Panc1 (cell line): ENCODE measurements around the gene SYAP1. TPM values are rescaled to one million over a fixed set of nuclear protein-coding genes. Genes with fewer than 3 reads are reported as not detected.

Source experiments
- ATAC-seq: fragments of 200-7000 bp; cut with Tn5 transposase; 2 replicates; pipeline ENCODE4 v1.9.1; 2020; ENCODE audit warnings: mild to moderate bottlenecking, moderate library complexity
- Bru-seq: library from RNA; stranded (reverse); fragments of 400-500 nt; gene quantifications from one replicate; lab custom pipeline; 2021; lab: Mats Ljungman, UMichigan
- BruChase-seq, 2 experiments: library from RNA; stranded (reverse); fragments of 400-500 nt; gene quantifications; one replicate each; lab custom pipeline; 2021; lab: Mats Ljungman, UMichigan
- BruUV-seq: library from RNA; stranded (reverse); fragments of 400-500 nt; replicated peaks from 2 replicates; lab custom pipeline; 2021; lab: Mats Ljungman, UMichigan
- CTCF ChIA-PET: fragments of 300-600 bp; sonication (Branson Sonifier 250); formaldehyde crosslinking; loops from one replicate; lab custom pipeline; 2022; ENCODE audit warnings: antibody characterized with exemption; lab: Charles Lee
- POLR2A ChIA-PET: fragments of 300-600 bp; sonication (Branson Sonifier 250); formaldehyde crosslinking; loops from one replicate; lab custom pipeline; 2022; ENCODE audit warnings: antibody characterized with exemption; lab: Charles Lee
- DNase-seq: peaks from one replicate; pipeline ENCODE4 v3.0.0-alpha.2; 2010; ENCODE audit warnings: low read depth, low spot score
- H3K27ac ChIP-seq: 2 replicates; pipeline ENCODE4 v1.5.1; 2011; ENCODE audit warnings: mild to moderate bottlenecking, low read length, inconsistent platforms
- H3K27me3 ChIP-seq: fragments of 200-500 bp; sonication (Bioruptor generic); 2 replicates; pipeline ENCODE4 v1.6.0; 2014; ENCODE audit warnings: low read length, inconsistent platforms; ENCODE audit not compliant: control insufficient read depth, insufficient read depth
- H3K36me3 ChIP-seq: fragments of 200-500 bp; sonication (Bioruptor generic); 2 replicates; pipeline ENCODE4 v1.5.1; 2014; ENCODE audit warnings: inconsistent platforms, mild to moderate bottlenecking, low read length, moderate library complexity; ENCODE audit not compliant: control insufficient read depth, insufficient read depth
- H3K4me1 ChIP-seq: 2 replicates; pipeline ENCODE4 v1.5.1; 2011; ENCODE audit warnings: inconsistent platforms, mild to moderate bottlenecking, low read length, moderate library complexity; ENCODE audit not compliant: control insufficient read depth, insufficient read depth
- H3K4me3 ChIP-seq, 2 experiments: 2 replicates each; pipeline ENCODE4 v1.5.1; 2011 to 2012; ENCODE audit warnings: low read depth in 2 of 2, low read length in 2 of 2, mild to moderate bottlenecking in 2 of 2, inconsistent platforms in 1 of 2, moderate library complexity in 1 of 2
- H3K9me3 ChIP-seq: fragments of 200-500 bp; sonication (Bioruptor generic); 2 replicates; pipeline ENCODE4 v1.5.1; 2014; ENCODE audit warnings: low read depth, mild to moderate bottlenecking, inconsistent platforms, low read length, moderate library complexity; ENCODE audit not compliant: control insufficient read depth, insufficient read depth
- POLR2AphosphoS5 ChIP-seq: IDR thresholded peaks from 2 replicates; pipeline ENCODE4 v1.6.1; 2012; ENCODE audit warnings: mild to moderate bottlenecking, low read depth, low read length, moderate library complexity
- REST ChIP-seq, 2 experiments: IDR thresholded peaks; 2 replicates each; pipeline ENCODE4 v1.6.1; 2011 to 2012; ENCODE audit warnings: low read depth in 2 of 2, control low read depth in 1 of 2, low read length in 1 of 2, mild to moderate bottlenecking in 1 of 2, moderate library complexity in 1 of 2; ENCODE audit not compliant: insufficient read depth in 1 of 2
- SIN3A ChIP-seq: IDR thresholded peaks from 2 replicates; pipeline ENCODE4 v1.6.1; 2012; ENCODE audit warnings: low read depth, mild to moderate bottlenecking, low read length, moderate library complexity, borderline replicate concordance; ENCODE audit not compliant: insufficient read depth
- TCF7L2 ChIP-seq: IDR thresholded peaks from 2 replicates; pipeline ENCODE4 v1.6.1; 2011; ENCODE audit warnings: mild to moderate bottlenecking, low read depth, low read length, inconsistent platforms
- in situ Hi-C: cut with HindIII; loops from 2 replicates; pipeline ENCODE4 v1.10.0; 2016; ENCODE audit warnings: low sequenced_read_pairs, low pct_unique_long_range_greater_than_20kb
- intact Hi-C: fragments of 100-400 bp; cut with micrococcal nuclease; formaldehyde crosslinking; loops from one replicate; pipeline ENCODE4 v1.10.0; 2022; ENCODE audit not compliant: unreplicated experiment
- long read RNA-seq: library from polyadenylated mRNA; unstranded; transcript quantifications from one replicate; pipeline ENCODE4 v2.0.0, GENCODE V29; 2021; ENCODE audit not compliant: unreplicated experiment
- polyA plus RNA-seq: library from polyadenylated mRNA; unstranded; fragments of >200 nt; gene quantifications from one replicate; pipeline ENCODE4 v1.2.1, GENCODE V29; 2012; ENCODE audit warnings: missing spikeins; ENCODE audit not compliant: insufficient read length
- total RNA-seq: library from RNA; stranded (reverse); gene quantifications from one replicate; pipeline ENCODE4 v1.2.1, GENCODE V29; 2021; ENCODE audit not compliant: unreplicated experiment
- TF ChIP-seq, protein P1 (sequence below): fragments of 450-650 bp; IDR thresholded peaks from 2 replicates; pipeline ENCODE4 v1.5.1; 2017; ENCODE audit warnings: mild to moderate bottlenecking

Gene SYAP1, protein sequence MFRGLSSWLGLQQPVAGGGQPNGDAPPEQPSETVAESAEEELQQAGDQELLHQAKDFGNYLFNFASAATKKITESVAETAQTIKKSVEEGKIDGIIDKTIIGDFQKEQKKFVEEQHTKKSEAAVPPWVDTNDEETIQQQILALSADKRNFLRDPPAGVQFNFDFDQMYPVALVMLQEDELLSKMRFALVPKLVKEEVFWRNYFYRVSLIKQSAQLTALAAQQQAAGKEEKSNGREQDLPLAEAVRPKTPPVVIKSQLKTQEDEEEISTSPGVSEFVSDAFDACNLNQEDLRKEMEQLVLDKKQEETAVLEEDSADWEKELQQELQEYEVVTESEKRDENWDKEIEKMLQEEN
- total RNA-seq: 23.4 TPM
- 18.1 TPM for polyA plus RNA-seq
- percentile 62 among the genes with signal in this experiment for Bru-seq, nascent RNA
- BruChase-seq, experiment 1, labeled RNA remaining after a 2-hour chase: percentile 64 among the genes with signal in this experiment
- BruChase-seq, experiment 2, labeled RNA remaining after a 6-hour chase: percentile 79 among the genes with signal in this experiment
- long read RNA-seq, full-length matches to known transcripts: 65 of 83 reads
- long read RNA-seq, partial matches to known transcripts: 5 of 83 reads
- long read RNA-seq, other reads (novel, unspliced or antisense): 13 of 83 reads

GRCh38 chrX:16719334-16720084 lies at the start of gene SYAP1:
Gene SYAP1, plus strand, starts transcription at chrX:16719612. Its CDS starts 113 bp downstream, at chrX:16719725.
- POLR2A ChIA-PET: interaction anchor here (0.6 to 1.0 kb wide), 2 partner anchors 52 to 143 kb away, joined by 3 read pairs; no protein-coding TSS in a partner anchor
- Histone ChIP-seq H3K27me3 (no peaks in the 10 kb centered on the region), H3K4me3 (peak within 1 kb of the TSS; percentile 62 to 71), H3K4me1 (no peaks in the 10 kb centered on the region), H3K9me3 (no peaks in the 10 kb centered on the region), H3K36me3 (peaks cover 2% of the 10 kb centered on the region; the same call in 1 of the 2 replicates), H3K27ac (peak within 1 kb of the TSS; percentile 91)
- no peak for TF ChIP-seq TCF7L2
- TF ChIP-seq POLR2AphosphoS5: peak; percentile 74
- BruUV-seq: no TSS peak
- CTCF ChIA-PET: interaction anchor here (0.7 kb wide), 1 partner anchor 18 kb away, joined by 4 read pairs; no protein-coding TSS in a partner anchor
- DNase-seq (peak; percentile 64), ATAC-seq (peak; percentile 98)
- intact Hi-C loops (no loop called here), in situ Hi-C loops (no loop called here)

DNA sequence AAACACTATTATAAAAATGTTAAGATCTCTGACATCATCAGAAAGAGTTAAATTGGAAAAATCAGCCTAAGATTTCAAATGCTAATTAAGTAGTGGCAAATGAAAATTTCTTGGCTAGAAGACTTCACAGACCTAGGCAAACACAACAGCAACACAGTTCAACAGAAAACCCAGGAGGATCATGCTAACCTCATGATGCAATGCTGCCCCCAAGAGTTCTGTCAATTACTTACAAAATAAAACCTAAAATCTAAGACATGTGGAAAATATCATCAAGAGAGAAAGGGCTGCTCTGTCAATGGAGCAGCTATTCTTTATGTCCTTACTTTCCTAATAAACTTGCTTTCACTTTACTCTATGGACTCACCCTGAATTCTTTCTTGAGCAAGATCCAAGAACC lies 48.4 kb upstream of the SYAP1 start:
- BruUV-seq: no TSS peak
- CTCF ChIA-PET: no interaction called here

DNA sequence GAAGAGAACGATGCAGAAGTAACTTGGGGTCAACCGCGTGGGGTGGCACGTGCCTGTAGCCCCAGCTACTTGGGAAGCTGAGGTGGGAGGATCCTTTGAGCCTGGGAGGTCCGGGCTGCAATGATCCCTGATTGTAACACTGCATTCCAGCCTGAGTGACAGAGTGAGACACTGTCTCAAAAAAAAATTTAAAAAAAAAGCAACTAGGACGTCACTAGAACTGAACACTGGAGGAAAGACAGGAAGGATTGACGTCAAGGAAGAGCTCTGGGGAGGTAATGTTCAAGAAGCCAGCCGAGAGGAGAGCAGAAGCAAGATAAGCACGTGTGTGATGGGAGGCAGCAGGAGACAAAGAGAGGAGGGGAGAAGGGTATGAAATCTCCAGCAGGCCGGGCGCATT lies 40.7 kb upstream of the SYAP1 start:
- POLR2A ChIA-PET: no interaction called here
- intact Hi-C loops: no loop called here

More for the DNA sequence above, 48.4 kb upstream of the SYAP1 start:
- POLR2A ChIA-PET: no interaction called here
- Histone ChIP-seq H3K36me3 (no peaks in the 10 kb centered on the region), H3K4me3 (no peak overlapping the region), H3K27me3 (no peaks in the 10 kb centered on the region), H3K27ac (no peak overlapping the region), H3K4me1 (no peaks in the 10 kb centered on the region), H3K9me3 (no peaks in the 10 kb centered on the region)
- TF ChIP-seq, protein P1, sequence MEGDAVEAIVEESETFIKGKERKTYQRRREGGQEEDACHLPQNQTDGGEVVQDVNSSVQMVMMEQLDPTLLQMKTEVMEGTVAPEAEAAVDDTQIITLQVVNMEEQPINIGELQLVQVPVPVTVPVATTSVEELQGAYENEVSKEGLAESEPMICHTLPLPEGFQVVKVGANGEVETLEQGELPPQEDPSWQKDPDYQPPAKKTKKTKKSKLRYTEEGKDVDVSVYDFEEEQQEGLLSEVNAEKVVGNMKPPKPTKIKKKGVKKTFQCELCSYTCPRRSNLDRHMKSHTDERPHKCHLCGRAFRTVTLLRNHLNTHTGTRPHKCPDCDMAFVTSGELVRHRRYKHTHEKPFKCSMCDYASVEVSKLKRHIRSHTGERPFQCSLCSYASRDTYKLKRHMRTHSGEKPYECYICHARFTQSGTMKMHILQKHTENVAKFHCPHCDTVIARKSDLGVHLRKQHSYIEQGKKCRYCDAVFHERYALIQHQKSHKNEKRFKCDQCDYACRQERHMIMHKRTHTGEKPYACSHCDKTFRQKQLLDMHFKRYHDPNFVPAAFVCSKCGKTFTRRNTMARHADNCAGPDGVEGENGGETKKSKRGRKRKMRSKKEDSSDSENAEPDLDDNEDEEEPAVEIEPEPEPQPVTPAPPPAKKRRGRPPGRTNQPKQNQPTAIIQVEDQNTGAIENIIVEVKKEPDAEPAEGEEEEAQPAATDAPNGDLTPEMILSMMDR: peak; percentile 34; the same call in 1 of the 2 replicates
- no peak for TF ChIP-seq TCF7L2
- intact Hi-C loops (loop anchor here (5.0 kb wide), 1 partner anchor 234 kb away; no protein-coding TSS in a partner anchor), in situ Hi-C loops (no loop called here)
- ATAC-seq: 0 out of 2 replicates have a peak, but pooled peaks have one; percentile 51
- no peak for DNase-seq

More for the DNA sequence above, 40.7 kb upstream of the SYAP1 start:
- Histone ChIP-seq H3K36me3 (no peaks in the 10 kb centered on the region), H3K9me3 (no peaks in the 10 kb centered on the region), H3K4me1 (no peaks in the 10 kb centered on the region), H3K4me3 (no peak overlapping the region), H3K27ac (no peak overlapping the region), H3K27me3 (no peaks in the 10 kb centered on the region)
- CTCF ChIA-PET: no interaction called here
- no peak for ATAC-seq
- TF ChIP-seq SIN3A: no peak
- no peak for TF ChIP-seq REST (IDR thresholded peaks at IDR 0.05; ENCODE audit: insufficient read depth in 1 of 2, low read depth in 2 of 2, low read length in 1 of 2)
- TF ChIP-seq POLR2AphosphoS5: no peak
- in situ Hi-C loops: no loop called here
- BruUV-seq: no TSS peak
- no peak for DNase-seq
